Astrocyte (in vitro differentiated cells and primary cell): ENCODE data around the gene NAMPT. TPM values are rescaled to one million over a fixed set of nuclear protein-coding genes. Genes with fewer than 3 reads are reported as not detected.

Experiments used
- DNase-seq: peaks from one replicate; pipeline ENCODE4 v3.0.0-alpha.2; 2010; ENCODE audit warnings: low read depth
- FAIRE-seq: peaks from 2 replicates; lab custom pipeline; 2011; peaks lifted over from hg19 to GRCh38; lab: Jason Lieb, UNC
- H2AFZ ChIP-seq: 2 replicates; pipeline ENCODE4 v1.6.0; 2012; ENCODE audit warnings: low read depth, low read length, inconsistent platforms
- H3K27ac ChIP-seq: 2 replicates; pipeline ENCODE4 v1.5.1; 2011; ENCODE audit warnings: low read depth, low read length, inconsistent platforms
- H3K27me3 ChIP-seq: 2 replicates; pipeline ENCODE4 v1.6.0; 2011; ENCODE audit warnings: low read length, inconsistent platforms; ENCODE audit not compliant: insufficient read depth
- H3K36me3 ChIP-seq: 2 replicates; pipeline ENCODE4 v1.5.1; 2011; ENCODE audit warnings: low read length, inconsistent platforms; ENCODE audit not compliant: insufficient read depth
- H3K4me1 ChIP-seq: 2 replicates; pipeline ENCODE4 v1.5.1; 2011; ENCODE audit warnings: low read length, inconsistent platforms; ENCODE audit not compliant: insufficient read depth
- H3K4me2 ChIP-seq: 2 replicates; pipeline ENCODE4 v1.6.0; 2012; ENCODE audit warnings: low read length, inconsistent platforms
- H3K4me3 ChIP-seq: 2 replicates; pipeline ENCODE4 v1.5.1; 2011; ENCODE audit warnings: low read depth, mild to moderate bottlenecking, low read length, inconsistent platforms; ENCODE audit not compliant: insufficient read depth
- H3K79me2 ChIP-seq: 2 replicates; pipeline ENCODE4 v1.6.0; 2012; ENCODE audit warnings: mild to moderate bottlenecking, low read length, inconsistent platforms; ENCODE audit not compliant: insufficient read depth
- H3K9ac ChIP-seq: 2 replicates; pipeline ENCODE4 v1.6.0; 2012; ENCODE audit warnings: mild to moderate bottlenecking, low read length, inconsistent platforms
- H3K9me3 ChIP-seq: 2 replicates; pipeline ENCODE4 v1.5.1; 2012; ENCODE audit warnings: low read depth, mild to moderate bottlenecking, low read length, inconsistent platforms; ENCODE audit not compliant: insufficient read depth
- H4K20me1 ChIP-seq: 2 replicates; pipeline ENCODE4 v1.6.0; 2012; ENCODE audit warnings: low read length, inconsistent platforms; ENCODE audit not compliant: insufficient read depth
- H3K27ac Mint-ChIP-seq: one replicate; pipeline ENCODE4 v1.8.0; 2021; ENCODE audit warnings: mild to moderate bottlenecking, mixed read lengths; ENCODE audit not compliant: unreplicated experiment
- H3K27me3 Mint-ChIP-seq: one replicate; pipeline ENCODE4 v1.8.0; 2021; ENCODE audit warnings: low read depth, mixed read lengths; ENCODE audit not compliant: unreplicated experiment
- H3K36me3 Mint-ChIP-seq: one replicate; pipeline ENCODE4 v1.8.0; 2021; ENCODE audit warnings: low read depth, mixed read lengths; ENCODE audit not compliant: unreplicated experiment
- H3K4me1 Mint-ChIP-seq: one replicate; pipeline ENCODE4 v1.8.0; 2021; ENCODE audit warnings: low read depth, mixed read lengths; ENCODE audit not compliant: unreplicated experiment
- H3K4me3 Mint-ChIP-seq: one replicate; pipeline ENCODE4 v1.8.0; 2021; ENCODE audit warnings: mild to moderate bottlenecking, moderate library complexity, mixed read lengths; ENCODE audit not compliant: unreplicated experiment
- H3K9me3 Mint-ChIP-seq: one replicate; pipeline ENCODE4 v1.8.0; 2021; ENCODE audit warnings: mild to moderate bottlenecking, mixed read lengths; ENCODE audit not compliant: unreplicated experiment
- EZH2 ChIP-seq: IDR thresholded peaks from 2 replicates; pipeline ENCODE4 v1.6.1; 2012; ENCODE audit warnings: mild to moderate bottlenecking, low read length, inconsistent platforms; ENCODE audit not compliant: insufficient read depth
- total RNA-seq: library from RNA; stranded (reverse); gene quantifications from 2 replicates; pipeline ENCODE4 v1.2.1, GENCODE V29; 2021
- TF ChIP-seq, protein P1 (sequence below): IDR thresholded peaks from 2 replicates; pipeline ENCODE4 v1.5.1; 2011; ENCODE audit warnings: low read depth, mild to moderate bottlenecking, inconsistent platforms, low read length, moderate library complexity; ENCODE audit not compliant: insufficient read depth

The NAMPT gene
- total RNA-seq, 1 donor from 2014 or later = 52.1 TPM

DNA sequence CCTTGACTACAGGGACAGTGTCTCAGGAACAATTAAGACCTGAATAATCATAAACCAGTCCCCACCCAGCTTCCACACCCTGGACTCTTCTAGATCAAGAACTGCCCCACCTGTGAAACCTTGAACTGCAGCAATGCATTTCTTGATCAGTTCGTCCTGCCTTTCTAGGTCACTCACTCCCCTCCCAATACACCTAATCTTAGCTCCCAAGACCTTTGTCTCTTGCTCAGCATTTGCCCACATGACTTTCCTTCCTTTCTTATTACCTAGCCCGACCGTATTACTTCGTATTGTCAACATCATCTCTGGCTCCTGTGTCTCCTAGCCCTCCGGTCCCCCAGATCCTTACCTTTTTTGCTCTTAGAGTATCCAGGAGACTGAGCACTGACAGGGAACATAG lies 5.5 kb upstream of the NAMPT start:
- FAIRE-seq (no peak), DNase-seq (no peak)
- TF ChIP-seq, protein P1, sequence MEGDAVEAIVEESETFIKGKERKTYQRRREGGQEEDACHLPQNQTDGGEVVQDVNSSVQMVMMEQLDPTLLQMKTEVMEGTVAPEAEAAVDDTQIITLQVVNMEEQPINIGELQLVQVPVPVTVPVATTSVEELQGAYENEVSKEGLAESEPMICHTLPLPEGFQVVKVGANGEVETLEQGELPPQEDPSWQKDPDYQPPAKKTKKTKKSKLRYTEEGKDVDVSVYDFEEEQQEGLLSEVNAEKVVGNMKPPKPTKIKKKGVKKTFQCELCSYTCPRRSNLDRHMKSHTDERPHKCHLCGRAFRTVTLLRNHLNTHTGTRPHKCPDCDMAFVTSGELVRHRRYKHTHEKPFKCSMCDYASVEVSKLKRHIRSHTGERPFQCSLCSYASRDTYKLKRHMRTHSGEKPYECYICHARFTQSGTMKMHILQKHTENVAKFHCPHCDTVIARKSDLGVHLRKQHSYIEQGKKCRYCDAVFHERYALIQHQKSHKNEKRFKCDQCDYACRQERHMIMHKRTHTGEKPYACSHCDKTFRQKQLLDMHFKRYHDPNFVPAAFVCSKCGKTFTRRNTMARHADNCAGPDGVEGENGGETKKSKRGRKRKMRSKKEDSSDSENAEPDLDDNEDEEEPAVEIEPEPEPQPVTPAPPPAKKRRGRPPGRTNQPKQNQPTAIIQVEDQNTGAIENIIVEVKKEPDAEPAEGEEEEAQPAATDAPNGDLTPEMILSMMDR = no peak
- TF ChIP-seq EZH2 = no peak
- peak overlapping the region; percentile 29 for H3K27ac Mint-ChIP-seq
- Histone ChIP-seq H3K36me3 (no peaks in the 10 kb centered on the region), H3K4me1 (peaks cover 4% of the 10 kb centered on the region), H3K27ac (no peak overlapping the region), H3K9me3 (no peaks in the 10 kb centered on the region), H3K4me2 (no peak overlapping the region), H3K4me3 (no peak overlapping the region), H4K20me1 (no peaks in the 10 kb centered on the region), H3K79me2 (no peaks in the 10 kb centered on the region), H2AFZ (no peak overlapping the region), H3K9ac (no peak overlapping the region), H3K27me3 (no peaks in the 10 kb centered on the region)
- H3K27me3 Mint-ChIP-seq = no peaks in the 10 kb centered on the region
- H3K4me3 Mint-ChIP-seq = no peak overlapping the region
- H3K4me1 Mint-ChIP-seq = peaks cover 19% of the 10 kb centered on the region
- H3K9me3 Mint-ChIP-seq = peaks cover 5% of the 10 kb centered on the region
- no peaks in the 10 kb centered on the region for H3K36me3 Mint-ChIP-seq

DNA sequence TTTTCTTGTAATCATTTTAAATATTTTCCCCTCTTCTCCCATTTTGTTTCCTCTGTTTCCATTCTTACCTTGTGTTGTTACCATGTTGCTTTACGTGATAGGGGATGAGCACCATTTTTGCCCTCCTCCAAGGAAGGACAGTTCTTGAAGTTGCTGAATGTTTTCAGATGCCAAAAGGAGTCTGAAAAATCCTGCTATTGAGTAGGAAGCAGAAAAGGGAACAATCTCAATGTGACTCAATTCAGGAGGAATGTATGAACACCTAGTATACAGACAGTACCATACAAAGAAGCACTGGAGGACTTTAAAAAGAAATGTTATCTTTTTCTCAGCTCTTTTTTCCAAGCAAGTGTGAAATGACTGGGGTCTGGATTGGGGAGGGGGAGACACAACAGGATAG lies 5.1 kb upstream of the NAMPT start:
- no peak overlapping the region for H3K27ac ChIP-seq
- Mint-ChIP-seq H3K4me1 (peaks cover 19% of the 10 kb centered on the region), H3K27me3 (no peaks in the 10 kb centered on the region), H3K4me3 (no peak overlapping the region), H3K27ac (peak overlapping the region; percentile 29), H3K9me3 (peaks cover 5% of the 10 kb centered on the region), H3K36me3 (no peaks in the 10 kb centered on the region)
- no peaks in the 10 kb centered on the region for H3K79me2 ChIP-seq
- H4K20me1 ChIP-seq = no peaks in the 10 kb centered on the region
- H3K9ac ChIP-seq = no peak overlapping the region
- no peak overlapping the region for H3K4me2 ChIP-seq
- H3K27me3 ChIP-seq = no peaks in the 10 kb centered on the region
- no peaks in the 10 kb centered on the region for H3K9me3 ChIP-seq
- H3K36me3 ChIP-seq = no peaks in the 10 kb centered on the region
- FAIRE-seq (no peak), DNase-seq (peak; percentile 37)
- no peak overlapping the region for H2AFZ ChIP-seq
- TF ChIP-seq, protein P1 = no peak
- TF ChIP-seq EZH2 = no peak
- H3K4me1 ChIP-seq = peaks cover 4% of the 10 kb centered on the region
- no peak overlapping the region for H3K4me3 ChIP-seq

DNA sequence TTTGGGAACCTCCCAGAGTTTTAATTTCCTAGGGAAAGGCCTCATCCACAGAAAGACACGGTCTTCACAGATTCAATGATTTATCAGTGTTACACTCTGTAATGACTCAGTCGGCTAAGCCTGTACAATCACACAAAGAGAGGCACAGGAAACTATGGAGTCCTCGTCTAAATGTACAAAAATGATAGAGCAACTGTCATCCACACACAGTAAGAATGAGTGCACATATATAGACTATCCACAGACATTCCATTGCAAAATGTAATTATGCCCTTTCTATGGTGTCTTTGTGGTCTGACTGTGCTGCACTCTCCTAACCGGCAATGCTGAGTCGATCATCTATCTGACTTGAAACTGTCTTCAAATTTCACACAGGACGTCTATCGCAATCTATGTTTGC lies 3.5 kb upstream of the NAMPT start:
- H3K4me3 Mint-ChIP-seq = no peak overlapping the region
- H3K36me3 ChIP-seq = no peaks in the 10 kb centered on the region
- H3K27me3 Mint-ChIP-seq = no peaks in the 10 kb centered on the region
- DNase-seq (no peak), FAIRE-seq (no peak)
- H3K27ac Mint-ChIP-seq = no peak overlapping the region
- TF ChIP-seq, protein P1 = no peak
- TF ChIP-seq EZH2 = no peak
- H3K9ac ChIP-seq = no peak overlapping the region
- no peak overlapping the region for H3K4me2 ChIP-seq
- no peaks in the 10 kb centered on the region for H3K9me3 ChIP-seq
- H3K36me3 Mint-ChIP-seq = no peaks in the 10 kb centered on the region
- H3K4me1 ChIP-seq = peaks cover 4% of the 10 kb centered on the region
- H3K27ac ChIP-seq = no peak overlapping the region
- H3K79me2 ChIP-seq = peaks cover 7% of the 10 kb centered on the region
- no peak overlapping the region for H3K4me3 ChIP-seq
- no peaks in the 10 kb centered on the region for H3K9me3 Mint-ChIP-seq
- peaks cover 8% of the 10 kb centered on the region for H4K20me1 ChIP-seq
- no peaks in the 10 kb centered on the region for H3K27me3 ChIP-seq
- H2AFZ ChIP-seq = no peak overlapping the region
- H3K4me1 Mint-ChIP-seq = peaks cover 19% of the 10 kb centered on the region
